ENCODE measurements around the gene ZIC5. TPM values are rescaled to one million over a fixed set of nuclear protein-coding genes. Genes with fewer than 3 reads are reported as not detected.
A peak's percentile ranks its signal among the peaks of the same experiment; 100 is the strongest.

ZIC5 gene
- total RNA-seq (2012; rRNA removed) (not detected in 2 replicates), polyA plus RNA-seq (2012; rRNA removed) (not detected in 2 replicates), Bru-seq, nascent RNA (percentile 9 among the genes with signal in this experiment), BruChase-seq, experiment 1, labeled RNA remaining after a 6-hour chase (not detected), BruChase-seq, experiment 2, labeled RNA remaining after a 2-hour chase (not detected)
- not detected in 2 replicates for polyA plus RNA-seq (2012; cell fraction: cytosol; rRNA removed)
- not detected in 2 replicates for polyA plus RNA-seq (2012; cell fraction: nucleus; rRNA removed; ENCODE audit: low replicate concordance)
- long read RNA-seq = 0 reads

GRCh38 chr13:99971576-99972189, at the start of gene ZIC5:
TSS of gene ZIC5 (minus strand) at chr13:99971767. CDS start at chr13:99971603, 164 bp downstream.
- no peak within 1 kb of the TSS for H3K18ac ChIP-seq (ENCODE audit: low read depth, low read length)
- H3K14ac ChIP-seq (replicated peaks; ENCODE audit: low read depth, low read length) = no peak within 1 kb of the TSS
- no peak within 1 kb of the TSS for H2BK5ac ChIP-seq (ENCODE audit: low read depth, low read length, poor library complexity, severe bottlenecking)
- BruUV-seq (replicated peaks) = no TSS peak
- CTCF ChIA-PET = no interaction called here
- H3K36me3 ChIP-seq (ENCODE audit: control insufficient read depth, insufficient read depth, low read length) = no peaks in the 10 kb centered on the region
- H3K56ac ChIP-seq (ENCODE audit: extremely low read depth, insufficient read depth, low read length) = no peak within 1 kb of the TSS
- H2BK20ac ChIP-seq (ENCODE audit: low read depth, low read length) = no peak within 1 kb of the TSS
- in situ Hi-C loops (cut with MboI; ENCODE audit: low sequenced_read_pairs) = no loop called here
- no peak within 1 kb of the TSS for H3K23ac ChIP-seq (ENCODE audit: low read depth, low read length)
- no peak within 1 kb of the TSS for H4K5ac ChIP-seq (ENCODE audit: low read depth, low read length)
- peaks cover 2% of the 10 kb centered on the region; the same call in 1 of the 2 replicates for H3K4me1 ChIP-seq (ENCODE audit: control insufficient read depth, insufficient read depth, low read length)
- H3K4me2 ChIP-seq (ENCODE audit: low read depth, low read length) = no peak within 1 kb of the TSS
- POLR2A ChIA-PET (ENCODE audit: unreplicated experiment) = no interaction called here
- H4K91ac ChIP-seq (ENCODE audit: insufficient read depth, low read depth, low read length) = no peak within 1 kb of the TSS
- 2% methylated on average over 11 of the region's 41 CpGs; no CpG with 5 or more reads in 1 of the 2 experiments for WGBS, 2 experiments (ENCODE audit: extremely low coverage in 2 of 2, insufficient read length in 1 of 2)
- peaks cover 24% of the 10 kb centered on the region for H3K9me3 ChIP-seq (ENCODE audit: control insufficient read depth, insufficient read depth, low read length)
- no peaks in the 10 kb centered on the region for H3K9me1 ChIP-seq (ENCODE audit: insufficient read depth, low read length)
- H3K79me1 ChIP-seq (ENCODE audit: low read depth in 1 of 2, low read length in 2 of 2) = no peaks in the 10 kb centered on the region
- H4K20me1 ChIP-seq (ENCODE audit: insufficient read depth, low read length) = no peaks in the 10 kb centered on the region; the same call in 1 of the 2 replicates
- H4K8ac ChIP-seq (ENCODE audit: low read depth in 2 of 2, low read length in 2 of 2) = no peak within 1 kb of the TSS
- peaks cover 93% of the 10 kb centered on the region for H3K27me3 ChIP-seq (ENCODE audit: control insufficient read depth, insufficient read depth, low read length)
- no peak within 1 kb of the TSS for H3K4me3 ChIP-seq (ENCODE audit: insufficient read depth, low read depth, low read length)
- dilution Hi-C loops (cut with HindIII; ENCODE audit: low sequenced_read_pairs, unreplicated experiment) = no loop called here
- no peak within 1 kb of the TSS for H3K9ac ChIP-seq (ENCODE audit: low read depth, low read length)
- H2BK120ac ChIP-seq (ENCODE audit: low read depth, low read length) = no peak within 1 kb of the TSS
- no peak within 1 kb of the TSS for H2AK5ac ChIP-seq (ENCODE audit: low read depth, low read length)
- peak within 1 kb of the TSS; percentile 34 for H2AFZ ChIP-seq (replicated peaks; ENCODE audit: low read length, poor library complexity)
- no peak for TF ChIP-seq NFE2L2 (IDR thresholded peaks at IDR 0.05; ENCODE audit: low read depth, low read length)
- no peak for TF ChIP-seq POLR2A (IDR thresholded peaks at IDR 0.05; ENCODE audit: low read depth, low read length)
- TF ChIP-seq RCOR1 (IDR thresholded peaks at IDR 0.05; ENCODE audit: insufficient replicate concordance, low read length) = no peak
- H3K4ac ChIP-seq (ENCODE audit: low read depth, low read length) = no peak within 1 kb of the TSS
- H3K27ac ChIP-seq (ENCODE audit: insufficient read depth, low read length) = no peak within 1 kb of the TSS
- ATAC-seq (ENCODE audit: low read depth) (no peak), DNase-seq (no peak)
- no peak within 1 kb of the TSS for H2BK15ac ChIP-seq (ENCODE audit: low read depth, low read length)
- intact Hi-C loops (cut with micrococcal nuclease) = loop anchor here (10.0 kb wide), 1 partner anchor 543 kb away; no protein-coding TSS in a partner anchor
- no peak within 1 kb of the TSS for H2AK9ac ChIP-seq (replicated peaks; ENCODE audit: low read depth, low read length, poor library complexity)
